Uterus (tissue), 4 donors: ENCODE measurements around the gene BAG3. TPM values are rescaled to one million over a fixed set of nuclear protein-coding genes. Genes with fewer than 3 reads are reported as not detected.

Experiments used
- DNase-seq, 2 donors: peaks; one replicate each; pipeline ENCODE4 v3.0.0-alpha.2; 2019 to 2020
- H3K27ac ChIP-seq, 2 donors: fragments of 200-600 bp; sonication (generic); 1 replicate in 1 of 2; 2 replicates in 1 of 2; pipeline ENCODE4 v1.5.1; 2016 to 2018
- H3K27me3 ChIP-seq, 2 donors: fragments of 200-600 bp; sonication (generic); one replicate each; pipeline ENCODE4 v1.5.1; 2018 to 2019; ENCODE audit warnings: control low read depth in 1 of 2
- H3K36me3 ChIP-seq, 2 donors: fragments of 200-600 bp; sonication (generic); one replicate each; pipeline ENCODE4 v1.5.1; 2019; ENCODE audit warnings: control low read depth in 1 of 2
- H3K4me1 ChIP-seq, 2 donors: fragments of 200-600 bp; sonication (generic); one replicate each; pipeline ENCODE4 v1.5.1; 2018 to 2019; ENCODE audit warnings: control low read depth in 1 of 2
- H3K4me3 ChIP-seq, 2 donors: fragments of 200-600 bp; sonication (generic); 1 replicate in 1 of 2; 2 replicates in 1 of 2; pipeline ENCODE4 v1.5.1; 2018 to 2019; ENCODE audit warnings: mild to moderate bottlenecking in 1 of 2
- H3K9me3 ChIP-seq, 2 donors: fragments of 200-600 bp; sonication (generic); one replicate each; pipeline ENCODE4 v1.5.1; 2019; ENCODE audit warnings: control low read depth in 1 of 2
- CTCF ChIP-seq, 4 experiments: fragments of 200-600 bp in 2 of 4; fragments of 450-650 bp in 2 of 4; sonication (generic) in 2 of 4; IDR thresholded peaks; one replicate each; pipeline ENCODE4 v1.5.1; 2016 to 2019; ENCODE audit warnings: antibody characterized with exemption in 4 of 4, mild to moderate bottlenecking in 2 of 4, moderate library complexity in 1 of 4
- POLR2A ChIP-seq, 2 donors: fragments of 450-650 bp; IDR thresholded peaks; one replicate each; pipeline ENCODE4 v1.6.1; 2016; ENCODE audit warnings: antibody characterized with exemption in 2 of 2, mild to moderate bottlenecking in 1 of 2, moderate library complexity in 1 of 2
- intact Hi-C: fragments of 100-400 bp; cut with DNase I; formaldehyde crosslinking; loops from one replicate; pipeline ENCODE4 v1.15.1; 2023; ENCODE audit warnings: low total_unique reads
- total RNA-seq, 4 donors: library from RNA; depleted of rRNA in 3 of 4; stranded (reverse); fragments of >200 nt in 3 of 4; gene quantifications; one replicate each; pipeline versions ENCODE4 v1.1.0 to v1.2.4, GENCODE V29; 2014 to 2023
- donor health status: DM: yes; HTN: yes; CAD: no.

Gene BAG3
- total RNA-seq, 4 donors from 2014 or later, result 6.6 to 44.1 (median 22.4) TPM

DNA sequence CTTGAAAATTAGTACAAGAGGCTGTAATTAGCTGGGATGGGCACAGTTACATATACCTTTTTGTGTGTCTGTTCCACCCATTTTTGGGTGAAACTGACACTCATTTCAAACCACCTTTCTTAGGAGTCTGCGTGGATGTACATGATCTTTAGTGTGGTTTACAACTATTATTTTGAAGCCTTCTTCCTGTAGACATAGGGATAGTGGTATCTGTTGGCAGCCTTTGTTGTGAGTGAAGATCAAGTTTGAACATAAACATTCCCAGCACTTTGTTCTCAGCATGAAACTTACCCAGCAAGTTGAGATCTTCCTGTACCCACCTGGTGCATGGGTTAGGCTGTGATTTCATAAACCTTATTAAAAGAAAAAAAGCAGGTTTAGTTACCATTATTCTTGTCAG is 2.0 kb downstream of the BAG3 start:
- no peak for DNase-seq
- H3K27ac ChIP-seq, result peak overlapping the region; percentile 99 to 100
- H3K4me3 ChIP-seq, result peak overlapping the region; percentile 96
- no peaks in the 10 kb centered on the region for H3K9me3 ChIP-seq
- H3K36me3 ChIP-seq, result no peaks in the 10 kb centered on the region
- intact Hi-C loops, result loop anchor here (5.0 kb wide), 1 partner anchor 56 kb away; the partner anchor contains the start of gene TIAL1
- no peaks in the 10 kb centered on the region for H3K27me3 ChIP-seq
- TF ChIP-seq POLR2A (IDR thresholded peaks at IDR 0.05) (no peak), CTCF (IDR thresholded peaks at IDR 0.05) (no peak)
- peaks cover 9 to 19% of the 10 kb centered on the region in 2 donors for H3K4me1 ChIP-seq

DNA sequence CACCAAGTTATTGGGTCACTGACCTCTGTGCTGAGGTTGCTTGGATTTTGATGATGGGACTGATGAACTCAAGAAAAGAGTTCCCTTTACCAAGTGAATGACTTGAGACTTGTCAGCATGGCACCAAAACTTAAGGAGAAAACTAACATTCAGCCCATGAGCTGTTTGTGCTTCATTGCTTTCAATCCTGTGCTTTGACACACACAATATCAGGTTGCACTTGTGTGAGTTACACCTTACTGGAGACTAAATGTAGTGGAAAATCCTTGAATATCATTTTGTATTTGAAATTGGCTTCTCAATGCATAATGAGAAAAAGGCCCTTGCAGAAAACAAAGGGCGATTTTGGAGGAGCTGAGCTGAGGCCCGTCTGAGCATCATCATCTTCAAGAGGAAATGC is 2.7 kb downstream of the BAG3 start:
- peak overlapping the region; percentile 77 to 99 for H3K27ac ChIP-seq
- H3K36me3 ChIP-seq, result no peaks in the 10 kb centered on the region
- H3K9me3 ChIP-seq, result no peaks in the 10 kb centered on the region
- DNase-seq, result no peak
- H3K27me3 ChIP-seq, result no peaks in the 10 kb centered on the region
- peaks cover 9 to 22% of the 10 kb centered on the region in 2 donors for H3K4me1 ChIP-seq
- intact Hi-C loops, result loop anchor here (5.0 kb wide), 1 partner anchor 57 kb away; the partner anchor contains the start of gene TIAL1
- H3K4me3 ChIP-seq, result no peak overlapping the region
- TF ChIP-seq CTCF (IDR thresholded peaks at IDR 0.05), result no peak
- no peak for TF ChIP-seq POLR2A (IDR thresholded peaks at IDR 0.05)

DNA sequence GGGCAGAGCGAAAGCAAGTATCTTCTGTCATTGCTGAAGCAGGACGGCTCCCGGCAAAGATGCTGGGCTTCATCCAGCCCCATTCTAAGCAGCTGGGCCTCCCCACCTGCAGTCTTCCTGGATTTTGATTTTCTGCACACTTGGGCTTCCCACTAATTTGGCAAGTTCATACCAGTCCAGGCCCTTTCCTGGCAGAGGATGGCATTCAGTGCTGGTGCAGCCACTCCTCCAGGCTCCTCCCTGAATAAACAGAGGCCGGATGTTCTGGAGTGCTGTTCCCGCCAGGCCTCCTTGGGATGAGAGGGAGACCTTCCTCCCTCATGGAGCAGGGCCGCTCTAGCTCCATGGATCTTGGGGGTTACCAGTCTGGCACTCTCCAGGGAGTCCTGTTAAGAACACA is 3.4 kb downstream of the BAG3 start:
- H3K36me3 ChIP-seq, result no peaks in the 10 kb centered on the region
- TF ChIP-seq POLR2A (IDR thresholded peaks at IDR 0.05) (peak in 1 of 2 donors; percentile 10), CTCF (IDR thresholded peaks at IDR 0.05) (no peak)
- no peaks in the 10 kb centered on the region for H3K27me3 ChIP-seq
- DNase-seq, result peak in 1 of 2 donors; percentile 55
- intact Hi-C loops, result loop anchor here (5.0 kb wide), 1 partner anchor 57 kb away; the partner anchor contains the start of gene TIAL1
- no peaks in the 10 kb centered on the region for H3K9me3 ChIP-seq
- H3K27ac ChIP-seq, result peak overlapping the region; percentile 77 to 99
- no peak overlapping the region for H3K4me3 ChIP-seq
- peaks cover 9 to 22% of the 10 kb centered on the region in 2 donors for H3K4me1 ChIP-seq

- H3K4me3 ChIP-seq, result peak overlapping the region in 1 of 2 donors; percentile 8
- no peaks in the 10 kb centered on the region for H3K27me3 ChIP-seq
- H3K4me1 ChIP-seq, result peaks cover 9 to 22% of the 10 kb centered on the region in 2 donors
- H3K27ac ChIP-seq, result peak overlapping the region; percentile 77 to 99
- TF ChIP-seq POLR2A (IDR thresholded peaks at IDR 0.05) (peak in 1 of 2 donors; percentile 29), CTCF (IDR thresholded peaks at IDR 0.05) (no peak)
- DNase-seq, result peak; percentile 51 to 67
- H3K36me3 ChIP-seq, result no peaks in the 10 kb centered on the region
- intact Hi-C loops, result no loop called here
- no peaks in the 10 kb centered on the region for H3K9me3 ChIP-seq
Measured at GRCh38 chr10:119655566-119656001, 4.4 kb downstream of the BAG3 start.

DNA sequence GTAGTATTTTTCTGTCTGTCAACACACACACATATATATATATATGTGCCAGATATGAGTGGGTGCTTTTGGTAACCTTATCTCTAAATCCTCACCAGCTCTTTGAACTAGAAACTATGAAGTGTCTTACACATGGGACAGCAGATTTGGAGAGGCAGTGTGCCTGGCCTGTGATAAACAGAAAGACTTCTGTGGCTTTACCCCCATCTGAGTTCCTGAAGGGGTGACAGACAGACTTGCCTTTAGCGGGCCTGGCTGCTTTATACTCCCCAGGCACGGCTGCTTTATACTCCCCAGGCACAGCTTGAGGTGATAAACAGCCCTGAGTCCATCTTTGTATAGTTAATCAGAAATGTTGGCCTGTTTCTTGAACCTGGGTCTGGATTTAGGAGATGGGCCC is 5.6 kb downstream of the BAG3 start:
- H3K27ac ChIP-seq, result peak overlapping the region; percentile 77 to 99
- intact Hi-C loops, result no loop called here
- no peaks in the 10 kb centered on the region for H3K36me3 ChIP-seq
- peaks cover 9 to 22% of the 10 kb centered on the region in 2 donors for H3K4me1 ChIP-seq
- H3K27me3 ChIP-seq, result no peaks in the 10 kb centered on the region
- DNase-seq, result no peak
- no peak for TF ChIP-seq POLR2A (IDR thresholded peaks at IDR 0.05)
- no peak for TF ChIP-seq CTCF (IDR thresholded peaks at IDR 0.05)
- no peaks in the 10 kb centered on the region for H3K9me3 ChIP-seq
- no peak overlapping the region for H3K4me3 ChIP-seq
